MM.1S (cell line): Measurements from ENCODE around the gene PRKCA.

ENCODE experiments used
- DNase-seq: peaks from one replicate; pipeline ENCODE4 v3.0.0-alpha.2; 2015
- H2AFZ ChIP-seq: fragments of 300-600 bp; sonication (generic); 2 replicates; pipeline ENCODE4 v1.6.0; 2016; ENCODE audit warnings: antibody characterized with exemption, low read length
- H3F3A ChIP-seq: fragments of 300-600 bp; sonication (generic); 2 replicates; pipeline ENCODE4 v1.6.1; 2016; ENCODE audit warnings: mild to moderate bottlenecking, antibody characterized with exemption, low read length, moderate library complexity, mixed read lengths; ENCODE audit not compliant: insufficient read depth
- H3K27ac ChIP-seq: fragments of 300-600 bp; sonication (generic); 2 replicates; pipeline ENCODE4 v1.5.1; 2016; ENCODE audit warnings: mild to moderate bottlenecking, low read length
- H3K27me3 ChIP-seq: fragments of 300-600 bp; sonication (generic); replicated peaks from 2 replicates; pipeline ENCODE4 v1.6.0; 2016; ENCODE audit warnings: low read length; ENCODE audit not compliant: insufficient read depth
- H3K36me3 ChIP-seq: fragments of 300-600 bp; sonication (generic); replicated peaks from 2 replicates; pipeline ENCODE4 v1.6.1; 2016; ENCODE audit warnings: mild to moderate bottlenecking, low read length, mixed read lengths; ENCODE audit not compliant: insufficient read depth
- H3K4me1 ChIP-seq: fragments of 300-600 bp; sonication (generic); 2 replicates; pipeline ENCODE4 v1.6.1; 2016; ENCODE audit warnings: low read length, mixed read lengths
- H3K4me2 ChIP-seq: fragments of 300-600 bp; sonication (generic); 2 replicates; pipeline ENCODE4 v1.6.0; 2016; ENCODE audit warnings: low read depth, low read length
- H3K4me3 ChIP-seq: fragments of 300-600 bp; sonication (generic); 2 replicates; pipeline ENCODE4 v1.5.1; 2016; ENCODE audit warnings: low read length, mixed read lengths
- H3K79me2 ChIP-seq: fragments of 300-600 bp; sonication (generic); 2 replicates; pipeline ENCODE4 v1.6.1; 2016; ENCODE audit warnings: mixed run types, low read length, mixed read lengths
- H3K9ac ChIP-seq: fragments of 300-600 bp; sonication (generic); 2 replicates; pipeline ENCODE4 v1.6.1; 2016; ENCODE audit warnings: low read length, mixed read lengths
- H3K9me2 ChIP-seq: fragments of 300-600 bp; sonication (generic); replicated peaks from 2 replicates; pipeline ENCODE4 v1.6.1; 2016; ENCODE audit warnings: mild to moderate bottlenecking, low read length, mixed read lengths; ENCODE audit not compliant: insufficient read depth
- H3K9me3 ChIP-seq: fragments of 300-600 bp; sonication (generic); replicated peaks from 2 replicates; pipeline ENCODE4 v1.6.1; 2016; ENCODE audit warnings: mild to moderate bottlenecking, low read length, mixed read lengths; ENCODE audit not compliant: insufficient read depth
- H4K20me1 ChIP-seq: fragments of 300-600 bp; sonication (generic); 2 replicates; pipeline ENCODE4 v1.6.1; 2016; ENCODE audit warnings: mild to moderate bottlenecking, low read length, moderate library complexity, mixed read lengths; ENCODE audit not compliant: insufficient read depth
- EZH2 ChIP-seq: fragments of 300-600 bp; sonication (generic); optimal IDR thresholded peaks from 2 replicates; pipeline ENCODE3; 2017; ENCODE audit warnings: low read depth, mild to moderate bottlenecking, antibody characterized with exemption, low read length, mixed read lengths
- EZH2phosphoT487 ChIP-seq: fragments of 300-600 bp; sonication (generic); IDR thresholded peaks from 2 replicates; pipeline ENCODE4 v1.6.1; 2018; ENCODE audit warnings: antibody characterized with exemption, low read length
- TF ChIP-seq, protein P1 (sequence below): fragments of 300-600 bp; sonication (generic); IDR thresholded peaks from 2 replicates; pipeline ENCODE4 v1.5.1; 2016; ENCODE audit warnings: antibody characterized with exemption, low read length, mixed read lengths

PRKCA gene

DNA sequence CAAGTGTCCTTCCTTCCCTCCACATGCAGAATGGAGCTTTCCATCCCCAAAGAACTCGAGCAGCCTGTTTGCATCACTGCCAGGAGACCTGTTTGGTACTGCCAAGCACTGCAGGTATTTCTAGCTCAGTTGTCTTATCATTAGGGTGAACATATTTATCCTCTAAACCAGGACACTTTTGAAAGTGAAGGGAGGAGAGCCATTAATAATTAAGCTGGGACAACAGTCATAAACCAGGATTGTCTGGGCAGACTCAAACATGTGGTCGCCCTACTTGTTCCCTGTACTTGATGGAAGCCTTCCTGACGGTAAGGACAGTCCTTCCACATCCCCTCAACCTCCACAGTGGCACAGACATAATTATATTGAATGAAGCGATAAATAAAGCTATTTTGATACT, 67.4 kb downstream of the PRKCA start:
- Histone ChIP-seq H3F3A (no peaks in the 10 kb centered on the region), H3K36me3 (no peaks in the 10 kb centered on the region), H3K27ac (no peak overlapping the region), H2AFZ (no peak overlapping the region), H4K20me1 (no peaks in the 10 kb centered on the region), H3K9me2 (no peaks in the 10 kb centered on the region), H3K4me1 (no peaks in the 10 kb centered on the region), H3K4me2 (no peak overlapping the region), H3K4me3 (no peak overlapping the region), H3K79me2 (no peaks in the 10 kb centered on the region), H3K27me3 (no peaks in the 10 kb centered on the region), H3K9me3 (no peaks in the 10 kb centered on the region), H3K9ac (no peak overlapping the region)
- no peak for DNase-seq
- TF ChIP-seq EZH2 (no peak), EZH2phosphoT487 (no peak)
- TF ChIP-seq, protein P1, sequence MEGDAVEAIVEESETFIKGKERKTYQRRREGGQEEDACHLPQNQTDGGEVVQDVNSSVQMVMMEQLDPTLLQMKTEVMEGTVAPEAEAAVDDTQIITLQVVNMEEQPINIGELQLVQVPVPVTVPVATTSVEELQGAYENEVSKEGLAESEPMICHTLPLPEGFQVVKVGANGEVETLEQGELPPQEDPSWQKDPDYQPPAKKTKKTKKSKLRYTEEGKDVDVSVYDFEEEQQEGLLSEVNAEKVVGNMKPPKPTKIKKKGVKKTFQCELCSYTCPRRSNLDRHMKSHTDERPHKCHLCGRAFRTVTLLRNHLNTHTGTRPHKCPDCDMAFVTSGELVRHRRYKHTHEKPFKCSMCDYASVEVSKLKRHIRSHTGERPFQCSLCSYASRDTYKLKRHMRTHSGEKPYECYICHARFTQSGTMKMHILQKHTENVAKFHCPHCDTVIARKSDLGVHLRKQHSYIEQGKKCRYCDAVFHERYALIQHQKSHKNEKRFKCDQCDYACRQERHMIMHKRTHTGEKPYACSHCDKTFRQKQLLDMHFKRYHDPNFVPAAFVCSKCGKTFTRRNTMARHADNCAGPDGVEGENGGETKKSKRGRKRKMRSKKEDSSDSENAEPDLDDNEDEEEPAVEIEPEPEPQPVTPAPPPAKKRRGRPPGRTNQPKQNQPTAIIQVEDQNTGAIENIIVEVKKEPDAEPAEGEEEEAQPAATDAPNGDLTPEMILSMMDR, result no peak

DNA sequence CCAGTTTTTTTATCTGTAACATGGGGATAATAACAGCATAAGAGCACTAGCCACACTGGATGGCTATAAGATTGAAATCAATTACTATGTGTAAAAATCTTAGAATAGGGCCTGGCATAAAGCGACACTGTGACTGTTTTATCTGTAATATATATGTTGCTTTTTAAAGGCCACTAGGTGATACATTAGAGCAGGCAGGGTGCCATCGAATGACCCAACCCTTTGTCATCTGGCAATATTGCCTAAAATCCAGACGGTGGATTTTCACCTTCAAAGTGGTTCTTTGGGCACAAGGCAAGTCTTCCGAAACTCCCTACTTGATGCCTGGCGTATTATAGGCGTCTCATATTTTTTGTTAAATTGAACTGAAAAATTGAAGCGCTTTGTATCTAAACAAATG, 69.1 kb downstream of the PRKCA start:
- no peak overlapping the region for H3K9ac ChIP-seq
- H4K20me1 ChIP-seq, result no peaks in the 10 kb centered on the region
- H3K79me2 ChIP-seq, result no peaks in the 10 kb centered on the region
- no peaks in the 10 kb centered on the region for H3K4me1 ChIP-seq
- DNase-seq, result no peak
- H3K36me3 ChIP-seq, result no peaks in the 10 kb centered on the region
- TF ChIP-seq, protein P1, result no peak
- TF ChIP-seq EZH2phosphoT487, result no peak
- TF ChIP-seq EZH2, result no peak
- no peaks in the 10 kb centered on the region for H3K9me3 ChIP-seq
- H3K27ac ChIP-seq, result no peak overlapping the region
- H3K4me3 ChIP-seq, result no peak overlapping the region
- H3K27me3 ChIP-seq, result no peaks in the 10 kb centered on the region
- no peak overlapping the region for H3K4me2 ChIP-seq
- H3F3A ChIP-seq, result no peaks in the 10 kb centered on the region
- H3K9me2 ChIP-seq, result no peaks in the 10 kb centered on the region
- H2AFZ ChIP-seq, result no peak overlapping the region

DNA sequence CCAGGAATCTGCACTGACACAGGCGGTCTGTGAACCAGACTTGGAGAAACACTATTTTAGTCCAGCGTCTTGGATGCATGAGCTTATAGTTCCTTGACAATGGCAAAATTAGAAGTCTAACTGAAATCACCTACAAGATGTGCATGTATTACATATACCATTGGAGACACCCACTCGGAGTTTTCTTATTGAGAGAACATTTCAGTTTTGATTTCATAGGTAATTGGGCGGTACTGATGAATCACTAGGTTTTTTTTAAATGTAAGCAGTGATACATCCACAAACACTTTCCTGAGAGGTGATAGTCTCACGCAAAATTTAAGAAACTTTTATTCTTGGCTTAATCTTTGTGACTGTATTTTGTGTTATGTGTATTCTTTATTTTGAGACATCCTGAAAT, 69.8 kb downstream of the PRKCA start:
- DNase-seq, result no peak
- no peak overlapping the region for H3K4me3 ChIP-seq

More for the DNA sequence above, 69.8 kb downstream of the PRKCA start:
- Histone ChIP-seq H3K4me2 (no peak overlapping the region), H3K9me2 (no peaks in the 10 kb centered on the region), H4K20me1 (no peaks in the 10 kb centered on the region), H3K79me2 (no peaks in the 10 kb centered on the region), H3K27me3 (no peaks in the 10 kb centered on the region), H2AFZ (no peak overlapping the region), H3K9me3 (no peaks in the 10 kb centered on the region), H3K27ac (no peak overlapping the region), H3K9ac (no peak overlapping the region), H3K36me3 (no peaks in the 10 kb centered on the region), H3K4me1 (no peaks in the 10 kb centered on the region), H3F3A (no peaks in the 10 kb centered on the region)
- TF ChIP-seq, protein P1, result no peak
- TF ChIP-seq EZH2, result no peak
- no peak for TF ChIP-seq EZH2phosphoT487
